SU-DHL-6 (cell line): ENCODE measurements around the gene MIS18BP1.

Experiments
- H2AFZ ChIP-seq: fragments of 200-600 bp; sonication (generic); 2 replicates; pipeline ENCODE4 v1.6.1; 2014; ENCODE audit warnings: low read depth, mild to moderate bottlenecking, moderate library complexity, mixed read lengths, antibody characterized with exemption, low read length; ENCODE audit not compliant: severe bottlenecking
- H3F3A ChIP-seq: fragments of 200-600 bp; shearing (Covaris generic); 2 replicates; pipeline ENCODE4 v1.6.0; 2016; ENCODE audit warnings: antibody characterized with exemption, mild to moderate bottlenecking; ENCODE audit not compliant: insufficient read depth
- H3K27ac ChIP-seq: fragments of 200-600 bp; sonication (generic); 2 replicates; pipeline ENCODE4 v1.5.1; 2016; ENCODE audit warnings: low read depth, mild to moderate bottlenecking, low read length, moderate library complexity, mixed read lengths
- H3K27me3 ChIP-seq: fragments of 200-600 bp; sonication (generic), shearing (Covaris generic); 2 replicates; pipeline ENCODE4 v1.6.0; 2014; ENCODE audit warnings: mild to moderate bottlenecking, low read length
- H3K36me3 ChIP-seq: fragments of 200-600 bp; sonication (generic); 2 replicates; pipeline ENCODE4 v1.6.1; 2014; ENCODE audit warnings: mild to moderate bottlenecking, low read length, mixed read lengths
- H3K4me2 ChIP-seq: fragments of 300-600, 200-600 bp; shearing (Covaris generic), sonication (generic); 2 replicates; pipeline ENCODE4 v1.6.0; 2014; ENCODE audit warnings: low read length, low read depth, mild to moderate bottlenecking; ENCODE audit not compliant: poor library complexity, severe bottlenecking
- H3K4me3 ChIP-seq: fragments of 200-600 bp; sonication (generic); 2 replicates; pipeline ENCODE4 v1.5.1; 2014; ENCODE audit warnings: antibody characterized with exemption, low read length, mild to moderate bottlenecking, mixed read lengths; ENCODE audit not compliant: insufficient read depth, poor library complexity, severe bottlenecking
- H3K79me2 ChIP-seq: fragments of 200-600 bp; sonication (generic); 2 replicates; pipeline ENCODE4 v1.6.1; 2014; ENCODE audit warnings: mild to moderate bottlenecking, low read length, moderate library complexity; ENCODE audit not compliant: insufficient read depth
- H3K9ac ChIP-seq: fragments of 200-600 bp; sonication (generic); 2 replicates; pipeline ENCODE4 v1.7.0; 2014; ENCODE audit warnings: mild to moderate bottlenecking, low read length
- H3K9me2 ChIP-seq: fragments of 200-600 bp; sonication (generic); replicated peaks from 2 replicates; pipeline ENCODE4 v1.6.1; 2014; ENCODE audit warnings: low read length; ENCODE audit not compliant: insufficient read depth
- H3K9me3 ChIP-seq: fragments of 200-600 bp; sonication (generic); 2 replicates; pipeline ENCODE4 v1.6.1; 2014; ENCODE audit warnings: low read length, mixed read lengths; ENCODE audit not compliant: insufficient read depth
- H4K20me1 ChIP-seq: fragments of 200-600 bp; sonication (generic); 2 replicates; pipeline ENCODE4 v1.6.1; 2014; ENCODE audit warnings: low read depth, mild to moderate bottlenecking, antibody characterized with exemption, low read length, moderate library complexity, mixed read lengths
- EZH2phosphoT487 ChIP-seq: fragments of 200-600 bp; sonication (generic), shearing (Covaris generic); conservative IDR thresholded peaks from 2 replicates; pipeline ENCODE4 v1.6.1; 2018; ENCODE audit warnings: mild to moderate bottlenecking, antibody characterized with exemption, low read length, moderate library complexity, mixed read lengths
- TF ChIP-seq, protein P1 (sequence below): fragments of 200-600 bp; sonication (generic); IDR thresholded peaks from one replicate; pipeline ENCODE4 v1.5.1; 2017; ENCODE audit warnings: antibody characterized with exemption, mild to moderate bottlenecking, low read length, moderate library complexity; ENCODE audit not compliant: insufficient read depth, poor library complexity, severe bottlenecking

Gene MIS18BP1

GRCh38 chr14:45253754-45254310 lies 830 bp upstream of the MIS18BP1 start:
- Histone ChIP-seq H3K4me3 (peak overlapping the region; percentile 42), H3F3A (peaks cover 21% of the 10 kb centered on the region), H3K9ac (peak overlapping the region; percentile 78), H3K4me2 (peak overlapping the region; percentile 66), H3K27ac (peak overlapping the region; percentile 90), H3K9me3 (peaks cover 13% of the 10 kb centered on the region; the same call in 1 of the 2 replicates), H3K27me3 (no peaks in the 10 kb centered on the region), H3K9me2 (no peaks in the 10 kb centered on the region), H3K79me2 (peaks cover 40% of the 10 kb centered on the region), H2AFZ (peak overlapping the region; percentile 62), H4K20me1 (peaks cover 8% of the 10 kb centered on the region), H3K36me3 (no peaks in the 10 kb centered on the region)
- TF ChIP-seq EZH2phosphoT487 = no peak
- TF ChIP-seq, protein P1, sequence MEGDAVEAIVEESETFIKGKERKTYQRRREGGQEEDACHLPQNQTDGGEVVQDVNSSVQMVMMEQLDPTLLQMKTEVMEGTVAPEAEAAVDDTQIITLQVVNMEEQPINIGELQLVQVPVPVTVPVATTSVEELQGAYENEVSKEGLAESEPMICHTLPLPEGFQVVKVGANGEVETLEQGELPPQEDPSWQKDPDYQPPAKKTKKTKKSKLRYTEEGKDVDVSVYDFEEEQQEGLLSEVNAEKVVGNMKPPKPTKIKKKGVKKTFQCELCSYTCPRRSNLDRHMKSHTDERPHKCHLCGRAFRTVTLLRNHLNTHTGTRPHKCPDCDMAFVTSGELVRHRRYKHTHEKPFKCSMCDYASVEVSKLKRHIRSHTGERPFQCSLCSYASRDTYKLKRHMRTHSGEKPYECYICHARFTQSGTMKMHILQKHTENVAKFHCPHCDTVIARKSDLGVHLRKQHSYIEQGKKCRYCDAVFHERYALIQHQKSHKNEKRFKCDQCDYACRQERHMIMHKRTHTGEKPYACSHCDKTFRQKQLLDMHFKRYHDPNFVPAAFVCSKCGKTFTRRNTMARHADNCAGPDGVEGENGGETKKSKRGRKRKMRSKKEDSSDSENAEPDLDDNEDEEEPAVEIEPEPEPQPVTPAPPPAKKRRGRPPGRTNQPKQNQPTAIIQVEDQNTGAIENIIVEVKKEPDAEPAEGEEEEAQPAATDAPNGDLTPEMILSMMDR = no peak

- no peak for TF ChIP-seq EZH2phosphoT487
- TF ChIP-seq, protein P1 = no peak
- H3K9me3 ChIP-seq = 0 out of 2 replicates have a peak, but pooled peaks cover under 1% of the 10 kb centered on the region
- H3K4me2 ChIP-seq = peak overlapping the region; percentile 96
- H3F3A ChIP-seq = peaks cover 21% of the 10 kb centered on the region
- peak overlapping the region; percentile 97 for H3K4me3 ChIP-seq
- peaks cover 8% of the 10 kb centered on the region for H4K20me1 ChIP-seq
- no peaks in the 10 kb centered on the region for H3K36me3 ChIP-seq
- no peaks in the 10 kb centered on the region for H3K9me2 ChIP-seq
- H2AFZ ChIP-seq = peak overlapping the region; percentile 33
- H3K9ac ChIP-seq = peak overlapping the region; percentile 78
- no peaks in the 10 kb centered on the region for H3K27me3 ChIP-seq
- H3K27ac ChIP-seq = peak overlapping the region; percentile 90
- peaks cover 54% of the 10 kb centered on the region for H3K79me2 ChIP-seq
These were observed 484 bp downstream of the MIS18BP1 start for GRCh38 chr14:45252366-45253069.

- Histone ChIP-seq H2AFZ (no peak overlapping the region), H3K9me3 (no peaks in the 10 kb centered on the region), H4K20me1 (peaks cover 9% of the 10 kb centered on the region), H3K9ac (peak overlapping the region; percentile 78), H3K27ac (peak overlapping the region; percentile 90), H3K4me2 (peak overlapping the region; percentile 96), H3F3A (peaks cover 21% of the 10 kb centered on the region), H3K9me2 (no peaks in the 10 kb centered on the region), H3K36me3 (peaks cover under 1% of the 10 kb centered on the region; the same call in 1 of the 2 replicates), H3K79me2 (peaks cover 60% of the 10 kb centered on the region), H3K4me3 (peak overlapping the region; percentile 97), H3K27me3 (no peaks in the 10 kb centered on the region)
- TF ChIP-seq, protein P1 = no peak
These were observed 1.1 kb downstream of the MIS18BP1 start for GRCh38 chr14:45251912-45252311.
